Stimulated activated naive CD8-positive, alpha-beta T cell treated with anti-CD3 and anti-CD28 coated beads, Interleukin-15, Interleukin-2, amounts not matched to agents 100 ng/mL and 50 ng/mL, for 24 hours (primary cell): ENCODE data around the gene ST13.
"Not testable (repeated sequence)": the region's sequence is repeated elsewhere in the genome, so short reads cannot be mapped to it uniquely, and the experiment has no call there.

Experiments
- H3K27ac Mint-ChIP-seq: one replicate; pipeline ENCODE4 v1.8.0; 2021; ENCODE audit warnings: mild to moderate bottlenecking, mixed read lengths
- H3K27me3 Mint-ChIP-seq: one replicate; pipeline ENCODE4 v1.8.0; 2021; ENCODE audit warnings: mixed read lengths
- H3K36me3 Mint-ChIP-seq: one replicate; pipeline ENCODE4 v1.8.0; 2021; ENCODE audit warnings: low read depth, mixed read lengths
- H3K4me1 Mint-ChIP-seq: one replicate; pipeline ENCODE4 v1.8.0; 2021; ENCODE audit warnings: low read depth, mixed read lengths
- H3K4me3 Mint-ChIP-seq: one replicate; pipeline ENCODE4 v1.8.0; 2021; ENCODE audit warnings: mild to moderate bottlenecking, mixed read lengths
- H3K9me3 Mint-ChIP-seq: one replicate; pipeline ENCODE4 v1.8.0; 2021; ENCODE audit warnings: mixed read lengths

ST13 gene

DNA sequence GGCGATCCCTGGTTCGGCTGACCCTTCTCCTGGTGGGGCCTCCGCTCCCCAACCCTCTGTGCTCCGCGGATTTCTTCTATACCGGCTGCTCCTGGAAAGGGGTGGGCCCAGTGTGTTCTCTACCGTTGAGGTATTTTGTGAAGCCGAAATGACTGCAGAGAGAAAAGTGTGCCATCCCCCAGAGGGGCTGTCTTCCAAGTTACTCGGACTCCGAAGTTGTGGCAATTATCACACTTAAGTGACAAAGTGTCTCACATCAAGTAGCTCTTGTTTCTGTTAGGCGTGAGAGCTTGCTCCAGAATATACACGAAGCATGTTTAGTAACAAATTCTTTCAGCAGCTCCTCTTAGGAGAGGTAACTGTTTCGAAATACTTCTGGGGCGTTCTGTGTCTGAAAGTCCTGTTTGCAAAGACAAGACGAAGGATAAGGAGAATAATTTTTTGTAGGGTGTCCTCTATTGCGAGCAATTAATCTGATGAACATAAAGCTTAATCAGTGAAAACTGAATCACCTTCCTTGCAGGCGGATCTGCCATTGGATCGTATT lies 943 bp upstream of the ST13 start:
- Mint-ChIP-seq H3K27me3 (no peaks in the 10 kb centered on the region), H3K27ac (peak overlapping the region; percentile 100), H3K36me3 (peaks cover 31% of the 10 kb centered on the region), H3K4me3 (peak overlapping the region; percentile 99), H3K4me1 (peaks cover 52% of the 10 kb centered on the region), H3K9me3 (no peaks in the 10 kb centered on the region)

DNA sequence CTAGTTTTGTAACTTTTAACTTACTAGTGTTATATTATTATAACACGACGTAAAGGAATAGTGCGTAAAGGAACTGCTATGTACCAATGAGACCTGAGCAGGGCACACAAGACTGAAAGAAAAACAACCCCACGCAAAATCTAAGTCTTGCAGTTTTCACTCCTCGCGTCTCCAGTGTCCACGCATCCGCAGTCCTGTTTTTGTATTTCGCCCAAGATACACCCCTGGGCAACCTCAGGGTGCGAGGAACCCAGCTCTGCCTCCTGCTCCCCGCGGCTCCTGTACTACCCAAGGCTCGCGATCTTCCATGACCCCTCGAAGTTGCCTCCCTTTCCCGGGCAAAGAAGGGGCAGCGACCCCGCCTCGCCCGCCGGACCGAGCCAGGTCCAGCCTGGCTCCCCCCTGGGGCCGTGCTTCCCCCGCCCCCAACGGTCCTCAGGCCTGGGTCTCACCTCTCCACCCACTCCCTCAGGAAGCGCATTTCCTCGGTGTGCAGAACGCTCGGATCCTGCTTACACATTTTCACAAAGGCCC lies 393 bp downstream of the ST13 start:
- H3K4me1 Mint-ChIP-seq, result peaks cover 63% of the 10 kb centered on the region

DNA sequence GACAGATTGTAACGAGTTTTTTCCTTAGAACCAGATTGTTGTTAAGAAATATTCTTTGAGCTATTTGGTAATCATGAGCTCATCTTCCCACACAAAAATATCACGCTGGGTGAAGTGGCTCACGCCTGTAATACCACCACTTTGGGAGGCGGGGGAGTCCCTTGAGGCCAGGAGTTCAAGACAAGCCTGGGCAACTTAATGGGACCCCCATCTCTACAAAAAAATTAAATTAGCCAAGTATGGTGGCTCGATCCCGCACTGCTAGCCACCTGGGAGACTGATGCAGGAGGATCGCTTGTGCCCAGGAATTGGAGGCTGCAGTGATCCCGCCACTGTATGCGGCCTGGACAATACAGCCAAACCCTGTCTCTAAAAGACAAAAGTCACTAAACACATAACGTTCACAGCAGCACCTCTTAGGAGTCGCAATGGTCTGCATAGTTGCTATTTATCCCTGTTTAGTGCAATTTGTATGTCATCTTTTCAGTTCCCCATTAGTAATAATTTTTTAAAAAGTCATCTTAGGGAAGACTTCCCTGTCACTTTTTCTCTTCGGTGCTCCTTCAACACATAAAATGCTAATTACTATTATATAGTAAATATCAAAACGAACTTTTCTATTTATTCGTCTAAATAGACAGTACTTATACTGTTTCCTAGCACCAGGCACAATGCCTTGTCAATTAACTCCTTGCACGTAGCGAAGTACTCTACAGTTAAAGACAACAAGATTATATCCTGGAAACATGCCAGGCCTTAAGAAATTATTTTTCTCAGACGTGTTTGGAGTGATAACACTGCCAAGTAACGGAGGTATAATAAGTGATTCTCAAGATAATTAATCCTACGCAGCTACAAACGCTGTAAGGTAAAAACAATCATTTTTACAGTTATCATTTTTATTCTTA lies 1.1 kb downstream of the ST13 start:
- Mint-ChIP-seq H3K27ac (peak overlapping the region; percentile 75), H3K4me3 (peak overlapping the region; percentile 99), H3K36me3 (peaks cover 35% of the 10 kb centered on the region), H3K9me3 (no peaks in the 10 kb centered on the region), H3K27me3 (no peaks in the 10 kb centered on the region), H3K4me1 (peaks cover 67% of the 10 kb centered on the region)

More for the DNA sequence above, 393 bp downstream of the ST13 start:
- Mint-ChIP-seq H3K4me3 (peak overlapping the region; percentile 99), H3K27me3 (no peaks in the 10 kb centered on the region), H3K27ac (peak overlapping the region; percentile 100), H3K36me3 (peaks cover 36% of the 10 kb centered on the region), H3K9me3 (no peaks in the 10 kb centered on the region)

DNA sequence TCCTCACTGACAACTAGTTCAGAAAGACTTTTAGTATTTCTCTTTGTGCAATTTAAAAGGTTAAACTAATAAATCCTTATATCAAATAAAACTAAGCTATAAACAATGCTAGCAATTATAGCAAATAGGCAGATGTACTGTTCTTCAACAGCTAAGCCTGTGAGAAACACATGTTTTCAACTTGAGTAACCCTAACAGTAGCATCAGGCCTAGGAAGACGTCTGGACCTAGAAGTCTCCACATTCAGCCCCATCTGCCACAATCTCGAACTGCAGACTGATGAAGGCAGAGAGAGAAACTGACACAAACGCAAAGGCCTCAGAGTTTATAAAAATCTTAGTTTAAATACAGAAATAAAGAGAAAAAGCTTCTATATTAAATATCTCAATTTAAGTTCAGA lies 2.5 kb downstream of the ST13 start:
- H3K27me3 Mint-ChIP-seq, result no peaks in the 10 kb centered on the region
- peak overlapping the region; percentile 99 for H3K4me3 Mint-ChIP-seq
- peak overlapping the region; percentile 56 for H3K27ac Mint-ChIP-seq
- no peaks in the 10 kb centered on the region for H3K9me3 Mint-ChIP-seq
- H3K36me3 Mint-ChIP-seq, result peaks cover 40% of the 10 kb centered on the region
- H3K4me1 Mint-ChIP-seq, result peaks cover 61% of the 10 kb centered on the region

DNA sequence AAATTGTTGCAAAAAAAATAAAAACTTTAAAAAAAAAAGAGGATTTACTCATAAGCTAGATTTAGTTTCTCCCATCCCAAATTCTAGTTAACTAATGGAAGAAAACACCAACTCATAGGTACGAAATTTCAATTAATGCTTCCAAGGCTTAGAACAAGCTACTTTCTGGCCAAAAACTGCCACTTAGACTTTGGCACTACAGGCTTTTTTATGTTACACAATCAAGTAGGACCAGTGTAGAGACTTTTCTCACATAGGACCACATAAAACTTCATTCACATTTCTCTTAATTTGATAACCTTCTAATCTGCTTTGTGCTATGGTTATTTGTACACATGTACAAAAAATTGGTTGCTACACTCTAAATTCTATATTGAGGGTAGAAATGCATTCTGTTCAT lies 3.1 kb downstream of the ST13 start:
- Mint-ChIP-seq H3K9me3 (no peaks in the 10 kb centered on the region), H3K27ac (peak overlapping the region; percentile 56), H3K27me3 (no peaks in the 10 kb centered on the region), H3K36me3 (peaks cover 42% of the 10 kb centered on the region), H3K4me3 (peak overlapping the region; percentile 99), H3K4me1 (peaks cover 57% of the 10 kb centered on the region)

DNA sequence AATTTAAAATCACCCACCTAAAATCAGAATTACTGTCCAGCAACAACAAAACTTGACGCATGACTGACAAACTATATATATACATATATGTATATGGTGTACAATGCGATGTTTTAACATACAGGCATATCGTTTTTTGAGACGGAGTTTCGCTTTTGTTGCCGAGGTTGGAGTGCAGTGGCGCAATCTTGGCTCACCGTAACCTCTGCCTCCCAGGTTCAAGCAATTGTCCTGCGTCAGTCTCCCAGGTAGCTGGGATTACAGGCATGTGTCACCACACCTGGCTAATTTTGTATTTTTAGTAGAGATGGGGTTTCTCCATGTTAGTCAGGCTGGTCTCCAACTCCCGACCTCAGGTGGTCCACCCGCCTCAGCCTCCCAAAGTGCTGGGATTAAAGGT lies 10.6 kb downstream of the ST13 start:
- Mint-ChIP-seq H3K4me1 (peaks cover 13% of the 10 kb centered on the region), H3K36me3 (peaks cover 75% of the 10 kb centered on the region)
- H3K4me3 Mint-ChIP-seq, H3K9me3 Mint-ChIP-seq, H3K27ac Mint-ChIP-seq, H3K27me3 Mint-ChIP-seq: not testable (repeated sequence)

DNA sequence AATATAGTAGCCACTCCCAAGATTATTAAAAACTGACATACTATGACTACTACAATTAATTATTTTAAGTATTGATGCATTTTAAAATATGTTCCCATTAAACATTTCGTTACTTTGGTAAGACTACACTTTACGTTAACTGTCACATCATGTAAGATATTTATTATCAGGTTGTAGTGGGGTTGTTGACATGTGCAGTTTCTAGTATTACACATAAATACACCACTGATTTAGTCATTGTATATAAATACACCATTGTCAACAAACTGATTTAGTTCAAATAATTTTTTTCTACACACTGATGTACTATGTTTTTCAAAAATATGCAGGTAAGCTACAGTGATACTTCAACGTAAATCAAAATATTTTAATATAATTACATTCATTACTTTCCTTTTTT lies 11.5 kb downstream of the ST13 start:
- Mint-ChIP-seq H3K4me3 (no peak overlapping the region), H3K27ac (peak overlapping the region; percentile 14), H3K27me3 (no peaks in the 10 kb centered on the region), H3K9me3 (no peaks in the 10 kb centered on the region), H3K36me3 (peaks cover 77% of the 10 kb centered on the region), H3K4me1 (peaks cover 9% of the 10 kb centered on the region)

DNA sequence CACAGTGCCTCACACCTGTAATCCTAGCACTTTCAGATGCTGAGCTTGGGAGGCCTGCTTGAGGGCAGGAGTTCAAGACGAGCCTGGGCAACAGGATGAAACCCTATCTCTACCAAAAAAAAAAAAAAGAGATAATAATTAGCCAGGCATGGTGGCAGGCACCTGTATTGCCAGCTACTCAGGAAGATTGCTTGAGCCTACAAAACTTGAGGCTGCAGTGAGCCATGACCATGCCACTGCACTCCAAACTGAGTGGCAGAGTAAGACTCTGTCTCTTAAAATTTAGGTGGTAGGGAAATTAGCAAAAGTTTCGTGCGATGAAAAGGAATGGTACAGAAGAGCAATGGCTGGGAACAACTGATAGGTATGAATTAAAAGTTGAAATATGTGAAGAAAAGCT lies 18.0 kb downstream of the ST13 start:
- peaks cover 4% of the 10 kb centered on the region for H3K4me1 Mint-ChIP-seq
- no peak overlapping the region for H3K27ac Mint-ChIP-seq
- H3K27me3 Mint-ChIP-seq, result no peaks in the 10 kb centered on the region
- H3K4me3 Mint-ChIP-seq, result no peak overlapping the region
- H3K36me3 Mint-ChIP-seq, result peaks cover 73% of the 10 kb centered on the region
- H3K9me3 Mint-ChIP-seq, result no peaks in the 10 kb centered on the region

DNA sequence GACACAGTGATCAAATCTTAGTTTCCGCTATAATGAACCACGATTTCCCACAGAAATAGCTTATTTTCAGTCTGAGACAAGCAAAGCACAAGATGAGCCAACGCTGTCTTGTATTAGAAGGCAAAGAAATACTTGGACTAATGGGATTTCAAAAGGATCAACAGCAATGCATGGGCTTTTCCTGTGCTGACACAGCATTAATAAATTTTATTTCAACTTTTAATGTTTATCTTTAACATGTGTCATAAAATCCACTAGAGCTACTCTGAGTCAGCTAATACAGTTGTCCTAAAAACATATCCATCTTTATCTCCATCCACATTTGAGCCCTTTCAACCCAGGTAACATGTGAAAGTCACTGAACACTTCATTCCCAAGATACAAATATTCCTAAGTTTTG lies 21.8 kb downstream of the ST13 start:
- Mint-ChIP-seq H3K9me3 (no peaks in the 10 kb centered on the region), H3K27me3 (no peaks in the 10 kb centered on the region), H3K36me3 (peaks cover 71% of the 10 kb centered on the region), H3K27ac (no peak overlapping the region), H3K4me1 (no peaks in the 10 kb centered on the region), H3K4me3 (no peak overlapping the region)

DNA sequence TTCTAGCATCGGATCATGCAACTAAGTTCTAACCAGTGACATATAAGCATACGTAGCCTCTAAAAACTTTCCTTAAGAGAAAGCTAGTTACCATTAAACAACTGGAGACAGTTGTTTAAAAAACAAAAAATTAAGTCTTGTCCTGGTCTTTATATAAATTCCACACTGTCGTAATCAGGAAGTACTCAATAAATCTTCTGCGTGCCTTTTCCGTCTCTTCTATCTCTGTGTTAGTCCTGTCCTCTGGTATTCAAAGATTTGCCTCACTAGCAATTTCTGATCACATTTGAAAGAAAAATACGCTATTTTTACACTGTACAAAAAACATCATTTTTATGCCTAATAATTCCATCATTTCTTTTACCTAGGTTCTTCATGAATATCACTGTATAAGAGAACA lies 27.3 kb downstream of the ST13 start:
- no peaks in the 10 kb centered on the region for H3K27me3 Mint-ChIP-seq
- no peak overlapping the region for H3K4me3 Mint-ChIP-seq

DNA sequence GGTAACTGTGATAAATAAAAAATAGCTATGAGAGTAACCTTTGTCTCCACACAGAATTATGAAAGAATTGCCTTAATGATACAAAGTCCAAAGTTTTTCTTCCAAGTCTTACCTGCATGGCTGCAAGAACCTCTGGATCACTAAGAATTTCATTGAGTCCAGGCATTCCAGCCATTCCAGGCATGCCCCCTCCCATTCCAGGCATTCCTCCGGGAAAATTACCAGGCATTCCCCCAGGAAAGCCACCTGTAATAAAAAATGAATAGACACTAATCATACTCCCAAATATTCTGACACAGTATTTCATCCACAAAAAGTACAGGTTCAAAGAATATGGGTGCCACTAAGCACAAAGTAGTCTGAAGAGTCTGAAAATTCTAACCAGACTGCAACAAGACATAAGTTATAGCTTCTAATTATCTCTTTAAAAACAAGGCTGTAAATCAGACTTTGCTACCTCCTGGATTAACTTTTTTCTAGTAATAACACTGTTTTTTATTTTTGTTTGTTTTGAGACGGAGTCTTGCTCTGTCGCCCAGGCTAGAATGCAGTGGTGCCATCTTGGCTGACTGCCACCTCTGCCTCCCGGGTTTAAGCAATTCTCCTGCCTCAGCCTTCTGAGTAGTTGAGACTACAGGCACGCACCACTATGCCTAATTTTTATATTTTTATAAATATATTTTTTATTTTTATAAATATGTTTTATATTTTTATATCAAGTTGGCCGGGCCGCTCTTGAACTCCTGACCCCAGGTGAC lies 29.3 kb downstream of the ST13 start:
- no peak overlapping the region for H3K27ac Mint-ChIP-seq
- H3K36me3 Mint-ChIP-seq, result peaks cover 61% of the 10 kb centered on the region
- no peaks in the 10 kb centered on the region for H3K27me3 Mint-ChIP-seq
- no peaks in the 10 kb centered on the region for H3K9me3 Mint-ChIP-seq
- no peak overlapping the region for H3K4me3 Mint-ChIP-seq
- no peaks in the 10 kb centered on the region for H3K4me1 Mint-ChIP-seq

More for the DNA sequence above, 27.3 kb downstream of the ST13 start:
- H3K4me1 Mint-ChIP-seq, result no peaks in the 10 kb centered on the region
- no peaks in the 10 kb centered on the region for H3K9me3 Mint-ChIP-seq
- H3K36me3 Mint-ChIP-seq, result peaks cover 58% of the 10 kb centered on the region
- H3K27ac Mint-ChIP-seq, result no peak overlapping the region

DNA sequence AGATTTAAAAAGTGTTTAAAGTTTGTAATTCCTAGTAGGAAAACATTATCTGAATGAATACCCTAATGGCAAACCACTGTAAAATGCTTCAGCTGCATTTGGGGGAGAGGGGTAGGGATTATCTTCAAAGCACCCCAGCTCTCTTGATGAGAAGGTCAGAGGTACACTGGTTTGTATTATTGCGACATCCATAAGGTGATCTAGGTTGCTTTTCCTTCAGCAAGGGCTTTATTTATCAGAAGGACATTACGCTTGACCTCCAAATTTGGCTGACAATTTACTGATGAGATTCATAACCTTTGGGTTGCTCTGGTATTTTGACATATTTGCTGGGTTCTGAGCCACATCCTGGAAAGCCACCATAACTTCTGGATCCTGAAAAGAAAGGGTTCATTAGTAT lies 30.1 kb downstream of the ST13 start:
- H3K4me1 Mint-ChIP-seq, H3K27me3 Mint-ChIP-seq, H3K9me3 Mint-ChIP-seq, H3K27ac Mint-ChIP-seq, H3K4me3 Mint-ChIP-seq: not testable (repeated sequence)
- H3K36me3 Mint-ChIP-seq, result peaks cover 55% of the 10 kb centered on the region

DNA sequence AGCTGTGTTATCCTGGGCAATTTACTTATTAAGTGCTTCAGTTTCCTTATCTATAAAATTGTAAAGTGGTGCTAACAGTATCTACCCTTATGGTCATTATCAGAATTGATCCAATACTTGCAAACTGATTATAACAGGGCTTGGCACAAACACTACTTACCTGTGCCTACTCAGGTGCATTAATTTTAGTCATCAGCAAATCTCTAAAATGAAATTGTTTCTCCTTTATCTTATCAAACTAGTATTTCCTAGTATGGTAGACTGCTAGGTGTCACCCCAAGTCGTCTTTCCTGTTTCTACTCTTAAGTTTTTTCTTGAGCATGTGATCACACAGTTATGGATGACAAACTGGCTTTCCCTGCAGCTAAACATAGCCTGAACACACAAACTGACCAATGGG lies 33.0 kb downstream of the ST13 start:
- peaks cover 11% of the 10 kb centered on the region for H3K4me1 Mint-ChIP-seq
- no peak overlapping the region for H3K27ac Mint-ChIP-seq
- H3K27me3 Mint-ChIP-seq, result no peaks in the 10 kb centered on the region
- no peaks in the 10 kb centered on the region for H3K9me3 Mint-ChIP-seq
- H3K4me3 Mint-ChIP-seq, result no peak overlapping the region
- H3K36me3 Mint-ChIP-seq, result peaks cover 33% of the 10 kb centered on the region

DNA sequence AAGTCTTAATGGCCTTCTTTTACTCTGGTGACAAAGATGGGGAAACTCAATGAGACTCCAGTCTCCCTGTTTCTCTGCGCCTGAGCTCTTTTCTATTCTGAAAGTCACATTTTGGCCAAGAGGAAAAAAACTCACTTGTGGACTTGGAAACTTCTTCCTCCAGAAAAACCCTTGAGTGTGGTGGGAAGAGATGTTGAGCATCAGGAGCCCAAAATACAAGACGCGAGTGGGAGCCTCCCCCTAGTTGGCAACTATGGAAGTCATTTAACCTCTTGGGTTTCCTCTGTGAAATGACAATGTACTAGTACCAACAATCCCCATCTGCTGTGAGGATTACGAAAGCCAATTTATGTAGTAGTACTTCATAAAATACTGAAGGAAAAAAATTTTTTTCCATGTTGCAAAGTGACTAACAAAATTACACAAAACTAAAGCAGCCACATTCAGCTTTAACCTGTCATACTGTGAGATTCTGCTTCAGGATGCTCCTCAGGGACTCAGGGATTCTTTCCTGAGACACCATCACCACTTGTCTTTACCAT lies 36.8 kb downstream of the ST13 start:
- H3K36me3 Mint-ChIP-seq, result peaks cover 34% of the 10 kb centered on the region
- no peaks in the 10 kb centered on the region for H3K9me3 Mint-ChIP-seq
- H3K27me3 Mint-ChIP-seq, result no peaks in the 10 kb centered on the region
- H3K27ac Mint-ChIP-seq, result peak overlapping the region; percentile 16
- peaks cover 34% of the 10 kb centered on the region for H3K4me1 Mint-ChIP-seq
- H3K4me3 Mint-ChIP-seq, result peak overlapping the region; percentile 88
